ENCODE measurements around the gene IGFALS.

The IGFALS gene

DNA sequence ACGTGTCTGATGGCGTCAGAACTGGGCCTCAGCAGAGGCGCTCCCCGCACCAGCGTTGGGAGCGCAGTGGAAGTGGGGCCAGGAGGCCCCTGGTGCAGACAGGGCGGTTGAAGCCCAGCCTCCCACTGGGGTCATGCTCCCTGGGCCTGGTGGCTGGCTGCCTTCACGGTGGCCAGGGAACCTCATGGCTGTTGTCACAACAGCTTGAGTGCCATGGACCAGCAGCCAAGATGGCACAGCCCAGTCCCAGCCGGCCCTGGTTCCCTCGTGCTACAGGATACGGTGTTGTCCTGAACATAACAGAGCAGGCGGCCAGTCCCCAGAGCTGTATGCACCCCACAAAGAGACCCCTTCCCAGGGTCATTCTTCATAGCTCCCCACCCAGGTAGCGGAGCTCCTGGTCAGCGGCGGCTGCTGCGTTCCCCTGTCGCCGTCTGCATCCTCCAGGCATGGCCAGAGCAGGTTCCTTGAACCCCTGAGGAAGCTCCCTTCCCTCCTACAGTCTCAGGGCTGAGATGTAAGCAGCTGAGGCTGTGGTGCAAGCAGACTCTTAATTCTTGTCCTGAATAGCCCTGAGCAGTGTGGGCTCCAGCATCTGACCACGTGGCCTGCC is 51.8 kb downstream of the IGFALS start:
- Mint-ChIP-seq H3K27ac (no peak overlapping the region), H3K36me3 (no peaks in the 10 kb centered on the region), H3K9me3 (ENCODE audit: low read depth) (no peaks in the 10 kb centered on the region), H3K27me3 (no peaks in the 10 kb centered on the region), H3K4me1 (ENCODE audit: low read depth) (no peaks in the 10 kb centered on the region), H3K4me3 (no peak overlapping the region)

DNA sequence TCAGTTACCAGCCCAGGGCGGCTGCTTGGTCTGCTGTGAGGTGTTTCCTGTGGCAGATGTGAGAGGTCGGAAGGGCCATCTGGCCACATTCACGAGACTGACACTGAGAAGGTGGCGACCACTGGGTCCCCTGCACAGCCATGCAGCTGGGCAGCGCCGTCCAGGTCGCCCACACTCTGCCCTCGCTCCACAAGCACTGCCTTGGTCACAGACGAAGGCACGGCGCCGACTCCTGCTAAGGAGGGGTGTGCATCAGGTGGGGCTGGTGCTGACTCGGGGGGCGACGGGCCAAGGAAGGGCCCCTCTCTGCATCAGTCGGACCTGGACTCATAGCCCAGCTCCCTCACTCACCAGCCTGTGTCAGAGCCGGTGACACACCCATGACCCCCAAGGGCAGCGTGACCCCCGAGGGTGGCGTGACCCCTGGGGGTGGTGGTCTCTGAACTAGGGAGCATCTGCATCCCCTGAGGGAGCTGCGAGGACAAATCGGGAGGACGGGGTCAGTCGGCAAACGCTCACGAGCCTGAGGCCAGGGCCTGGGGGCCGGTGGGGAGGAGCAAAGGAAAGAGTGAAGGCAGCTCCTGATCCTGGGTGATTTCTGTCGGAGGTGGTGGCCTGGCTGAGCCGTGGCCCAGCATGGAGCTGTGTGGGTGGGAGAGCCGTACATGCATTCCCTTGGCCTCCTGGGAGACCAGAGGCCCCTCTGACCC is 52.6 kb downstream of the IGFALS start:
- H3K9me3 Mint-ChIP-seq (ENCODE audit: low read depth), result no peaks in the 10 kb centered on the region
- no peak overlapping the region for H3K27ac Mint-ChIP-seq
- no peaks in the 10 kb centered on the region for H3K4me1 Mint-ChIP-seq (ENCODE audit: low read depth)
- H3K4me3 Mint-ChIP-seq, result no peak overlapping the region
- H3K36me3 Mint-ChIP-seq, result no peaks in the 10 kb centered on the region
- H3K27me3 Mint-ChIP-seq, result no peaks in the 10 kb centered on the region
